ENCODE results near the gene GREB1L.

Gene GREB1L

GRCh38 chr18:21408681-21409080 is 166.6 kb downstream of the GREB1L start:
- no peak for TF ChIP-seq CTCF (IDR thresholded peaks at IDR 0.05; ENCODE audit: control insufficient read depth, extremely low read depth, insufficient read depth)
- H3K4me3 ChIP-seq (ENCODE audit: low read depth, low read length): no peak overlapping the region
- no peak for DNase-seq (ENCODE audit: low read depth)

GRCh38 chr18:21433436-21433835 is 191.4 kb downstream of the GREB1L start:
- TF ChIP-seq CTCF (IDR thresholded peaks at IDR 0.05; ENCODE audit: control insufficient read depth, extremely low read depth, insufficient read depth): no peak
- no peak overlapping the region for H3K4me3 ChIP-seq (ENCODE audit: low read depth, low read length)
- DNase-seq (ENCODE audit: low read depth): no peak

GRCh38 chr18:21439431-21439846 is 197.4 kb downstream of the GREB1L start:
- H3K4me3 ChIP-seq (ENCODE audit: low read depth, low read length): no peak overlapping the region
- TF ChIP-seq CTCF (IDR thresholded peaks at IDR 0.05; ENCODE audit: control insufficient read depth, extremely low read depth, insufficient read depth): no peak
- DNase-seq (ENCODE audit: low read depth): no peak

DNA sequence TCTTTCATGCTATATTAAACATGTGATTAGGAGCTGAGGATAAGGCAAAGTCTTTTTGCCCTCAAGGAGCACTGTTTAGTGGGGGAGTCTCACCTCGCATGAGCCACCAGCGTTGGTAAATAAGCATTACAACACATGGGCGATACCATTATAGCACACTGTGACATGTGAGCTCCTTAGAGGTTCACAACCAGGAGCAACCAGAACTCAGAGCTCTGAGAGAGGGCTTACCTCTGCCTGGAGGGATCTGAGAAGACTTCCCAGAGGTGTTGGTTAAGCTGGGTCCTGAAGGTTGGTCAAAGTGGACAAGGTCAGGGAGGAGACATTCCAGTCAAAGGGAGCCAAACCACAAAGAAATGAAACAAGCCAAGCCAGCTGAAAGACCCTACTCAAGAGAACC is 199.6 kb downstream of the GREB1L start:
- no peak overlapping the region for H3K4me3 ChIP-seq (ENCODE audit: low read depth, low read length)
- TF ChIP-seq CTCF (IDR thresholded peaks at IDR 0.05; ENCODE audit: control insufficient read depth, extremely low read depth, insufficient read depth): no peak

DNA sequence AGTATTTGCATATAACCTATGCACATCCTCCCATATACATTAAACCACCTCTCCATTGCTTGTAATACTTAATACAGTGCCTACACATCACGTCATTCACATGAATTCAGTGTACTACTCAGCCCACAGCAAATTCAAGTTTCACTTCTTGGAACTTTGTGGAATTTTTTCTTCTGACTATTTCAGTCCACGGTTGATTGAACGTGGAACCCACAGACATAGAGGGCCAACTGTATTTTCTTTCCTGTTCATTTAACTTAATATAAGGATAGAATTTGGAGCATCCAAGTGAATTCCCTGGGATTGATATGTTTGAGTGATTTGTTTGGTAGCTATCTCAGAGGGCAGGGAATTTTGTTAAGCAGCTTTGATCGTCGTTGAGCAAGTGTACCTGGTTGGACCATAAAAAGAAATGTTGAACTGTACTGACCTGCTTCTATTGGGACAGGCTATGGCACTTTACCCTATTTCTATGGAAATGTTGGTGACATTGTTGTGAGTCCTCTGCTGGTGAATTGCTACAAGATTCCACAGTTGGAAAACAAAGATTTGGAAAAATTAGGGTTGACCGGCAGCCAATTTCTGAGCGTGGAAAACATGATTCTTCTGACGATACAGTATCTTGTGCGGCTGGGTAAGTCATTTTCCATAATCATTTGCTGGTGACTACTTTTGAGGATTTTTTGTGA is 201.9 kb downstream of the GREB1L start:
- H3K4me3 ChIP-seq (ENCODE audit: low read depth, low read length): no peak overlapping the region
- no peak for TF ChIP-seq CTCF (IDR thresholded peaks at IDR 0.05; ENCODE audit: control insufficient read depth, extremely low read depth, insufficient read depth)
- DNase-seq (ENCODE audit: low read depth): no peak

More for the DNA sequence above, 199.6 kb downstream of the GREB1L start:
- no peak for DNase-seq (ENCODE audit: low read depth)

DNA sequence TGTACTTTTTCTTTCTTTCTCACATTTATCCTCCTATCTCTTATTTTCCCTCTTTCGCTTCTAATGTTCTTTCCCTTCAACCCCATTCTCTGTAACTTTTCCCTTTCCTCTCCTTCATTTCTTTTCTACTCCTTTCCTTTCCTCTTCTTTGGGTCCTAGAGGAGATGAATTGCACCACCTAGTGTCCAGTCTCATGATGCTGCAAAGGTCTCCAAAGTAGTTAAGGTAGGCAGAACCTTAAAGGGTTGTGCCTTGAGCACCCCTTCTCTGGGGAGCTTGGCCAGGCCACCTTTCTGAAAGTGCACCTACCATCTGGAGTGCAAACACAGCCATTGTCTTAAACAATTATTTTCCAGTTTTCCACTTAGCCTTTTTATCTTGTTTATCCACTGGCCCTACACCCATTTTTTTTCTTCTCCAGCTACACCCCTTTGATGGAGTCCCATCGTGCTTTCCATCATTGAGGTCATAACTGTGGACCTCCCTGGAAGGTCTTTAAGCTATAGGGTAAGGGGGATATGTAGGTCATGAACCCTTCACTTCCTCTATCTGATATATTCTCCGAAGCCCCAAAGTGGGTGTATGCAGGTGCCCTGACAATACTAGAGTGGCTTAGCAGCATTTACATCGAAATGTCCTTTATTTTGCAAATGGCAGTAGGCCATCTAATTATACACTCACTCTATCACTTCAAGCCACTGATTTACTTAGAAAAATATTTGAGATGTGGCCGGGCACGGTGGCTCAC is 202.6 kb downstream of the GREB1L start:
- peak; percentile 40 for DNase-seq (ENCODE audit: low read depth)
- peak; percentile 92 for TF ChIP-seq CTCF (IDR thresholded peaks at IDR 0.05; ENCODE audit: control insufficient read depth, extremely low read depth, insufficient read depth)
- no peak overlapping the region for H3K4me3 ChIP-seq (ENCODE audit: low read depth, low read length)
